HFF-Myc (cell line): ENCODE results near the gene RUBCN.

Source experiments
- DNase-seq: peaks from one replicate; pipeline ENCODE4 v3.0.0-alpha.2; 2011; ENCODE audit warnings: low read depth; ENCODE audit errors: extremely low read depth
- H3K4me3 ChIP-seq: replicated peaks from 2 replicates; pipeline ENCODE4 v1.5.1; 2011; ENCODE audit warnings: low read depth, mild to moderate bottlenecking, control low read depth, low read length
- TF ChIP-seq, protein P1 (sequence below): IDR thresholded peaks from 2 replicates; pipeline ENCODE4 v1.5.1; 2012; ENCODE audit warnings: mild to moderate bottlenecking, low read depth, low read length, control low read depth; ENCODE audit errors: missing control alignments

RUBCN gene

DNA sequence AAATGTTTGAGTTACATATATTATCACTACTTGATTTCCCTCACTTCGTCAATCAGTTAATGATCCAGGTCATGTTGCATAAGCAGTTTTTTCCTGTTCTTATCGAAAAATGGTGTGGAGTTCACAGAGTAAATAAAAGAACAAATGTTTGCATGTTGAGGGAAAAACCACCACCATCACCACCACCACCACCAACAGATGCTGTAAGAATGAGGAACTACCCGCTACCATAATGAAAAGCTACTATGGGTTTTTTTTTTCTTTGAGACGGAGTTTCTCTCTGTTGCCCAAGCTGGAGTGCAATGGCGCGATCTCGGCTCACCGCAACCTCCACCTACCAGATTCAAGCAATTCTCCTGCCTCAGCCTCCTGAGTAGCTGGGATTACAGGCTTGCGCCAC, 27.6 kb downstream of the RUBCN start:
- TF ChIP-seq, protein P1, sequence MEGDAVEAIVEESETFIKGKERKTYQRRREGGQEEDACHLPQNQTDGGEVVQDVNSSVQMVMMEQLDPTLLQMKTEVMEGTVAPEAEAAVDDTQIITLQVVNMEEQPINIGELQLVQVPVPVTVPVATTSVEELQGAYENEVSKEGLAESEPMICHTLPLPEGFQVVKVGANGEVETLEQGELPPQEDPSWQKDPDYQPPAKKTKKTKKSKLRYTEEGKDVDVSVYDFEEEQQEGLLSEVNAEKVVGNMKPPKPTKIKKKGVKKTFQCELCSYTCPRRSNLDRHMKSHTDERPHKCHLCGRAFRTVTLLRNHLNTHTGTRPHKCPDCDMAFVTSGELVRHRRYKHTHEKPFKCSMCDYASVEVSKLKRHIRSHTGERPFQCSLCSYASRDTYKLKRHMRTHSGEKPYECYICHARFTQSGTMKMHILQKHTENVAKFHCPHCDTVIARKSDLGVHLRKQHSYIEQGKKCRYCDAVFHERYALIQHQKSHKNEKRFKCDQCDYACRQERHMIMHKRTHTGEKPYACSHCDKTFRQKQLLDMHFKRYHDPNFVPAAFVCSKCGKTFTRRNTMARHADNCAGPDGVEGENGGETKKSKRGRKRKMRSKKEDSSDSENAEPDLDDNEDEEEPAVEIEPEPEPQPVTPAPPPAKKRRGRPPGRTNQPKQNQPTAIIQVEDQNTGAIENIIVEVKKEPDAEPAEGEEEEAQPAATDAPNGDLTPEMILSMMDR = no peak
- DNase-seq = no peak

DNA sequence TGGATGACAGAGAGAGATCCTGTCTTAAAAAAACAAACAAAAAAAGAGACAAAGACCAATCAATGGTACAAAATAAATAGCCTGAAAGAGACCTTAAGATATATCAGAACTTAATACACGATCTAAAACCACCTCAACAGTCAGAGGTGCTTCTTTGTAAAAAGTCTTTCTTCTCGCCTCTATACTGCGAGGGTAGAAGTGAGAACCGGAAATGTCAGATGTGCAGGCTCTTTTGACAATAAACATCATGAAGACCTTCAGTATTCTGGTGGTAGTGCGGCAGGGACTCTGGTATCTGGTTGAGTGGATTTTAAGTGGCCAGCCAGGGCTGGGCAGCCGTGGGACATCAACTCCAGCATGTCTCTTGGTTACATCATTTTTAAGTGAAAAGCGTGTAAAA, 30.0 kb downstream of the RUBCN start:
- TF ChIP-seq, protein P1 = no peak
- no peak overlapping the region for H3K4me3 ChIP-seq
- DNase-seq = no peak

More for the DNA sequence above, 27.6 kb downstream of the RUBCN start:
- no peak overlapping the region for H3K4me3 ChIP-seq

DNA sequence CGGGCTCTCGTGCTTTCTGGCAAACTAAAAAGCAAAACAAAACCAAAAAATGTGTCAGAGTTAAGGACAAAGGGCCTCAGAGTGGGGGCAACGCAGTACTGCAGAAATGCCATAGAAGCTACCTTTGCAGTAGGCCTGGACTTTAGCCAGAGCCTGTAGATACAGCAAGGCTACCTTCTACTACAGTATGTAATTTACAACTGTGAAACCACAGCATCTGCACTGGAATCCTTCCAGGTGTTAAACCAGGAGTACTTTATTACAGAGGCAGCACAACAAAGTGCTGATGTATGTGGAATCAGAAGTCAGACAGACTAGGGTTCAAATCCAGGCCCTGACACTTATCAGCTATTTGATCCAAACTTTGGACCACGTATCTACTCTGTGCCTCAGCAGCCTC, 34.9 kb downstream of the RUBCN start:
- TF ChIP-seq, protein P1 = no peak
- DNase-seq = no peak

DNA sequence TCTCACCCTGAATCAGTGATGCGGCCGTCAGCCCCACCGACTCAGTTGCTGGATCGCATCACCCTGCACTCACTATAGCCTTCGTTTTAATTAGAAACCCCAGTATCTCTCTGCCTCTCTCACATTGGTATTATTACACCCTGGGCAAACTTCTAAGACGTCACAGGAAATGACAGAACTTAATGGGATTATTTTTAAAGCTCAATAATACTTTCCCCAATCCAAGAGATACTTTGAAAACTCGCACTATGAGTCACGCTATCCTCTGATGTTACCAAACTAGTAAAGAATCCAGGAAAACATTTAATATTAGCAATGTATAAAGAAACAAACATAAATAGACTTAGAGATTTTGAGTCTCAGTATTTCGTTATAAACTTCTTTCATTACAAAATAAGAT, 36.6 kb downstream of the RUBCN start:
- H3K4me3 ChIP-seq = no peak overlapping the region
- no peak for DNase-seq
- TF ChIP-seq, protein P1 = no peak

More for the DNA sequence above, 34.9 kb downstream of the RUBCN start:
- H3K4me3 ChIP-seq = no peak overlapping the region

DNA sequence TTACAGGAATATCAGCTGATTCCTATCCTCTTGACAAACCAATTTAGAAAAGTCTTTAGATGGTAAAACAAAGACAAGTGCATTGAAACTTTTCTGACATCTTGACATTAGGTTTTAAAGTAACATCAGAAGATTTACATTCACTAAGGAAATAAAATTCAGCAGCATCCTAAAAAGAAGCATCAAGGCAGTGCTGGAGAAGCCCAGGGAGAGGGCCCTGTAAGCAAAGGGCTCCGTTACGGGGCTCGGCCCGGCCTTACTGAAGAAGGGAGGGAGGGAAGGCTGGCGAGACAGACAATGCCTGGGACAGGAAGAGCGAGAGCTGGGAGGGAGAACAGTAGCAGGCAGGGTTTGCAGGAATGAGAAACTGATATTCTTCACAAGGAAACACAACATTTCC, 39.3 kb downstream of the RUBCN start:
- DNase-seq = no peak
- TF ChIP-seq, protein P1 = no peak
- no peak overlapping the region for H3K4me3 ChIP-seq

DNA sequence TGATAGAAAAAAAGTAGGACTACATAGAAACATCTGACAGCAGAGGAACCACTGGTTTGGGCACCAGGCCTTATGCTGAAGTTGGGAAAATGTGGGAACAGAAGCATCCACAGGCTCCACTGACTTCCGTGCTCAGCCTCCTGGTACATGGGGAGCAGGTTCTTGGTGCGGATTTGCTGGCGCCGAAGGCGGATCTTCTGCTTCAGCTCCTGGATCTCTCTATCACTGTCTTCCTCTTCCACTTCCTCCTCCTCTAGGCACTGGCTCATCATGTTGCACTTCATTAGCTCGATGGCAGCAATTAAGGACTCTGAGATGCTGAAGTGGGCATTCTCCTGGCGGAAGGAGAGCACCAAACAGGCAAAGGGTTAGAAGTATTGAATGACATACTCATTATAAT, 42.5 kb downstream of the RUBCN start:
- no peak for DNase-seq
- TF ChIP-seq, protein P1 = no peak
- no peak overlapping the region for H3K4me3 ChIP-seq

DNA sequence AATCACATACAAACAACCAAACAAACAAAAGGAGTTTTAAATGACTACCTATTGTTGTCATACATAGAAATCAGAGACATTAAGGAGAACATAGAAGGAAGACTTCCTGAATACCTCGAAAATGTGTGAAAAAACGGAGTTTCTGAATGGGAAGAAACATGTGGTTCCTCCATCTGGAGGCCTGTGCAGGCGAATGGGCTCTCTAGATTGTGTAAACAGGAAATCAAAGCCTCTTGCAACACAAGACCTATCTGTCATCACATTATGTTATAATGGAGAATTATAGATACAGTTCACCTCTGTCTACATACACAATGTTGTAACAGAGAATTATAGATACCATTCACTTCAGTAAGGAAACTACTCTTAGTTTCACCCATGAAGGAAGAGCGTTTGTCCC, 44.1 kb downstream of the RUBCN start:
- TF ChIP-seq, protein P1 = no peak
- H3K4me3 ChIP-seq = no peak overlapping the region
- peak; percentile 32 for DNase-seq
